Lower leg skin (tissue), 3 donors: ENCODE data around the gene ORC1.

Source experiments
- POLR2A ChIP-seq, 2 donors: fragments of 450-650 bp; IDR thresholded peaks; one replicate each; pipeline ENCODE4 v1.6.1; 2016 to 2017; ENCODE audit warnings: antibody characterized with exemption in 2 of 2, mild to moderate bottlenecking in 1 of 2, moderate library complexity in 1 of 2
- TF ChIP-seq, protein P1 (sequence below), 3 donors: fragments of 450-650 bp; IDR thresholded peaks; one replicate each; pipeline ENCODE4 v1.5.1; 2016; ENCODE audit warnings: antibody characterized with exemption in 3 of 3, mild to moderate bottlenecking in 3 of 3, moderate library complexity in 2 of 3

DNA sequence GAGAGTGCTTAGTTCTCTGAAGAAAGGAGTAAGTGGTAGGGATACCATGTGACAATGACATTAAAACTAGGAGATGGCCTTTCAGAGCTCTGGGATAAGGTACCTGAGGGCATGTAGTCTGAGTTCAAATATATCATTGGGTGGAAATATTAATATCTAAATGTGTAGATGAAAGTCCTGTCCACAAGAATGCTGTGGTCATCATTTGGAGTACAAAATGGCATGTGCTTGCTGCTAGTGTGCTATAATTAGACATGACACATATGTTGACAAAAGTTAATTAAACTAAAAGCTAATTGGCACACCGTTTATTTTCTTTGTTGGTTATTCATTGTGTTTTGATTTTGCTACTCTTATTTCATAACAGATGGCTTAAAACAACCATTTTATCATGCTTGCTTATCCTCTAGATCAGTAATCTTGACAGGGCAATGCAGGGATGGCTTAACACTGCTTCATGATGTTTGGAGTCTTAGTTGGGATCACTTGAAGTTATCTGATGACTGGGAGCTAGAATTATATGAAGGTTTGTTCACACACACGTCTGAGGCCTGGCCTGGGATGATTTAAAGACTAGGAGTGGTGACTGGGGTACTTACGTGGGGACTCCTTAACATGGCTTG lies 69.2 kb downstream of the ORC1 start:
- TF ChIP-seq, protein P1, sequence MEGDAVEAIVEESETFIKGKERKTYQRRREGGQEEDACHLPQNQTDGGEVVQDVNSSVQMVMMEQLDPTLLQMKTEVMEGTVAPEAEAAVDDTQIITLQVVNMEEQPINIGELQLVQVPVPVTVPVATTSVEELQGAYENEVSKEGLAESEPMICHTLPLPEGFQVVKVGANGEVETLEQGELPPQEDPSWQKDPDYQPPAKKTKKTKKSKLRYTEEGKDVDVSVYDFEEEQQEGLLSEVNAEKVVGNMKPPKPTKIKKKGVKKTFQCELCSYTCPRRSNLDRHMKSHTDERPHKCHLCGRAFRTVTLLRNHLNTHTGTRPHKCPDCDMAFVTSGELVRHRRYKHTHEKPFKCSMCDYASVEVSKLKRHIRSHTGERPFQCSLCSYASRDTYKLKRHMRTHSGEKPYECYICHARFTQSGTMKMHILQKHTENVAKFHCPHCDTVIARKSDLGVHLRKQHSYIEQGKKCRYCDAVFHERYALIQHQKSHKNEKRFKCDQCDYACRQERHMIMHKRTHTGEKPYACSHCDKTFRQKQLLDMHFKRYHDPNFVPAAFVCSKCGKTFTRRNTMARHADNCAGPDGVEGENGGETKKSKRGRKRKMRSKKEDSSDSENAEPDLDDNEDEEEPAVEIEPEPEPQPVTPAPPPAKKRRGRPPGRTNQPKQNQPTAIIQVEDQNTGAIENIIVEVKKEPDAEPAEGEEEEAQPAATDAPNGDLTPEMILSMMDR (IDR thresholded peaks at IDR 0.05), result no peak
- TF ChIP-seq POLR2A (IDR thresholded peaks at IDR 0.05), result no peak
